GM20000 (cell line): Measurements from ENCODE around the gene PDGFA.

Source experiments
- DNase-seq: peaks from one replicate; pipeline ENCODE4 v3.0.0; 2012; ENCODE audit warnings: low spot score
- CTCF ChIP-seq: IDR thresholded peaks from 2 replicates; pipeline ENCODE4 v1.5.1; 2012; ENCODE audit warnings: mild to moderate bottlenecking, control low read depth; ENCODE audit errors: extremely low read depth, missing control alignments

PDGFA gene

DNA sequence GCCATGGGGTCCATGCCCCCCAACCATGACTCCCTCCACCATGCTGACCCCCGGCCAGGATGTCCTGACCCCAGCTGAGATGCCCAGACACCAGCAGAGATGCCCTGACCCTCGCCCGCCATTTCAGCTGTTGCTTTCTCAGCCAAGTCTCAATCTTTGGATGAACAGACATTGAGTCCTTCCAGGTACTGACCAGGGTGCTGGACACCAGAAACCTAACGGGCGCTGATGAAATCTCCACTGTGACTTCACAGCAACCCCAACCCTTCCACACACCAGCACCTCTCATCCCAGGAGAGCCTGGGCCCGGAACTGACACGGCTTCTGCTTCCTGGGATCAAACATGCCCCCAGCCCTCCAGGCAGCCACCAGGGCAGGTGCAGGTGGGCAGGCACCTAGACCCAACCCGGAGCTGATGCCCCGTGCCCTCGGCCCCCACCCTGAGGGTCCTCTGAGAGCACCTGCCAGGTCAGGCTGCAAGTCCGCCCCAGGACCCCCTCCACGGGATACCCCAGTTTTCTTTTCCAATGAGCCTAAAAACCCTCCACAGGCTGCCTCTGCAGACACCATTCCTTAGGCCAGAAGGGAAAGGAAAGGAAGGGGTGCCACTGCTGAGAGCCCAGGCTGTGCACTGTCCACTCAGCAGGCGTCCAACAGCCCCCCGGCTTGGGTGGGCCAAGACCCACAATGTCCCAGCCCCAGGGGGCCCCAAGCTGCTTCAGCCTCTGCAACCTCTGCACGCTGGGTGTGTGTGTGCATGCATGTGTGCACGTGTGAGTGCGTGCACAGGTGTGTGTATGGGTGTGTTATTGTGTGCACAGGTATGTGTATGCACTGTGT lies 43.4 kb upstream of the PDGFA start:
- DNase-seq = no peak
- no peak for TF ChIP-seq CTCF

- DNase-seq = no peak
- TF ChIP-seq CTCF = no peak
These were observed 42.7 kb upstream of the PDGFA start for GRCh38 chr7:562374-562675.

DNA sequence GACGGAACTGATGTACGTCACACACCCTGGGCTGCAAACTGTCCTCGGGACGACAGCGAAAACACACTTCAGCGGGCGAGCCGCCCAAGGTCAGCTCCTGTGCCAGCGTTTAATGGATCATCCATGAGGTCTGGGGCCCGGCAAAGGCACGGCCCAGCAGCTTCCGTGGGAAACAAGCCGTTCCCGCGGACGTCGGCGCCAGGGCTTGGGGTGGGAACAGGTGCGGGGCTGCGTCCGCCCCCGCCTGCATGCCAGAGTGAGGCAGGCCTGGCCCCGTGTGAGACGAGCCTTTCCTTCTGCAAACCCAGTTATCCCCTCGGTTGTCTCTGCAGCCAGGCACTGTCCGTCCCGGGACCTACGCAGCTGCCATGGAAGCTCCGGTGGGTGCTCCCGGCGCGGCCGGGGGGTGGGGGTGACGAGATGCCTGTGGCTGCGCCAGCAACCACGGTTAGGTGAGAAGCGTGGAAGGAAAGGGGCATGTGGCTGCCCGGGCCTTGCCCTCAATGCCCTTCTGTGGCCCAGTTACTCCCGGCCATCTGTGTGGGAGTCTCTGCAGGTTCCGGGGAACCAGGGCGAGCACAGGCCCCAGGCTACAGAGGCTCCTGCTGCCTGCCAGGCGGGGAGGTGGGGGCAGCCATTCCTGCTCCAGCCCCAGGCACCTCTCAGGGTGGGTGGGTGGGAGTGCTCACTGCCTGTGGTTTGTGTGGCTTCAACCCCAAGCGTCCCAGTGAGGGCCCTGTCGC lies 42.2 kb upstream of the PDGFA start:
- no peak for DNase-seq
- no peak for TF ChIP-seq CTCF

DNA sequence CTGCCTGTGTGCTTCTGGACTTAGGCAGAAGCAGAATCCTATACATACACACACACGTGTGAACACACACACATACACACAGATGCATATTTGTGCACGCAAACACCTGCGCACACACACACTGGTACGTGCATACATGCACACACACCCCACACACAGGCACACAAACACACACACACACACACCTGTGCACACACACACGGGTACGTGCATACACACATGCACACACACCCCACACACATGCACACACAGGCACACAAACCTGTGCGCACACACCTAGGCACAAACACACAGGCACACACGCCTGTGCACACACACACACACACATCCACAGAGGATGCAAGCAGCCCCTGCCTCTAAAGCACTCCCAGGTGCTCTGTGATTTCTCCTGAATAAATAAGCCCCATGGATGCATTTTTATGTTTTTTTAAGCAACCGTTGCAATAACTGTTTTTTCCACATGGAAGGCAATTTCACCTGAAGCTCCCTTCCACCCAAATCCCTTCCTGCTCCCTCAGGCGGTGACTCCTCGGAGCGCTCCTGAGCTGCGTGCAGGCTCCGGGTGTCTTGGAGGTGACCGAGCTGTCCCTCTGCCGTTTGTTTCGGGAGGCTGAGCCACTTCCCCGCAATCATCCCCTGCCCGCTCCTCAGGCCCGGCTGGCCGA lies 41.5 kb upstream of the PDGFA start:
- no peak for DNase-seq
- TF ChIP-seq CTCF = no peak

GRCh38 chr7:559396-559705 lies 39.7 kb upstream of the PDGFA start:
- no peak for DNase-seq
- TF ChIP-seq CTCF = no peak

DNA sequence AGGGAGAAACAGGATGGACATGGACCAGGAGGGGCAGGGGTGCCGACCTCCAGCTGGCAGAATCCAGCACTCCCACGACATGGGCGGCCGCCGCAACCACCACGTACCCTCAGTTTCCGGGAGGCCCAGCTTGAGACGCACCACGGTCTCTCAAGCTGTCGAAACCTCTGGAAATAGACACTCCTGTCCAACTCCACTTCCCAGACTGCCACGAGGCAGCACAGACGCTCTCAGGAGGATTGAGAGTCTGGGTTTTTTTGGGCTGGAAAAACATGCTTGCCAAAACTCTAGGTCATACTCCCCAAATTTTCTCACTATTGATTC lies 37.9 kb upstream of the PDGFA start:
- no peak for TF ChIP-seq CTCF
- DNase-seq = no peak

GRCh38 chr7:556837-557557 lies 37.4 kb upstream of the PDGFA start:
- TF ChIP-seq CTCF = no peak
- no peak for DNase-seq
